ENCODE data around the gene TRIM46. TPM values are rescaled to one million over a fixed set of nuclear protein-coding genes. Genes with fewer than 3 reads are reported as not detected.

The TRIM46 gene
- total and polyA plus RNA-seq, 2 of the 13 experiments (the other 11 are each of a cell fraction or from before 2014, with no cell fraction given) = 0.04 to 0.09 TPM

DNA sequence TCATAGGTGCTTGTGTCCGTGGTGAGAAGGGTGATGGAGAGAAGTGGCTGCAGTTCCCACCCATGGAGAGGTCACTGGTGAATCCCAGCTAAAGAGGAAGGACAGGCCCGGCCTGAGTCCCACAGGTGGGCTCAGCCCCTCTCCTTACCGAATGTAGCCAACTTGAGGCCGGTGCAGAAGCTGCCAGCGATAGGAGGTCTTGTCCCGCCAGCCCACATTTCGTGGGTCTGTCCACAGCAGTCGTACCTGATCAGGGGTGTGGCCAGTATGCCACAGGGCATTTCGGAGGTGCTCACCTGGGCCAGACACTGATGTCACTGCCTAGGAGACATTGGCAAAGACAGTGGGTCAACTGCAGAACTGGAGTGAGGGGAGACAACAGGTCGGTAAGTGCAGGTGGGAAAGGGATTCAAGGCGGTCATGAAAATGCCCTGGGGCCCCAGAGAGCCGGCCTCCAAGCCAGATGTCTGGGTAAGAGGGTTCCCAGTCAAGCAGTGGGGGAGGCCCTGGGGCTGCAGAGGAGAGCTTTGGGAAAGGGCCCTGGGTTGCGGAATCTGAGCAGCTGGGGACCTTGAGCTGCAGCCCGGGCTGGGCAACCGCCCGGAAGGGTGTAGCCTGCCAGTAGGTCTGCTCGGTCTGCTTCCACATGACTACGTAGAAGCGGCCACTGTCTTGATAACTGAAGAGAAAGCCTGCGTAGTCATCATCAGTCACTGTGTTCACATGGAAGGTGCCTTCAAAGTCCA lies 23.4 kb downstream of the TRIM46 start (continued):
- TF ChIP-seq ZFP91 (CRISPR knock-in tag; IDR thresholded peaks at IDR 0.05; ENCODE audit: borderline replicate concordance) = no peak
- TF ChIP-seq ZNF30 (CRISPR knock-in tag; IDR thresholded peaks at IDR 0.05) = no peak
- no peak for TF ChIP-seq ZNF431 (CRISPR knock-in tag; IDR thresholded peaks at IDR 0.05; ENCODE audit: borderline replicate concordance, low read depth)
- TF ChIP-seq ZNF672 (CRISPR knock-in tag; IDR thresholded peaks at IDR 0.05) = no peak
- no peak for TF ChIP-seq ZNF772 (CRISPR knock-in tag; IDR thresholded peaks at IDR 0.05)
- no peak for TF ChIP-seq CREBL2 (CRISPR knock-in tag; IDR thresholded peaks at IDR 0.05; ENCODE audit: borderline replicate concordance)
- no peak for TF ChIP-seq PHF20 (CRISPR knock-in tag; IDR thresholded peaks at IDR 0.05)
- no peak for TF ChIP-seq ZNF549 (CRISPR knock-in tag; IDR thresholded peaks at IDR 0.05)

- ATAC-seq (no peak), DNase-seq (ENCODE audit: low spot score) (no peak), FAIRE-seq (no peak)
- no peak overlapping the region for H3K4me3 ChIP-seq (replicated peaks in 1 of 3; ENCODE audit: insufficient read depth in 1 of 3, low read depth in 2 of 3, low read length in 3 of 3)
- no peak overlapping the region for H3K9ac ChIP-seq (ENCODE audit: insufficient read depth, low read depth, low read length)
- no peak overlapping the region for H3K4me2 ChIP-seq (ENCODE audit: low read depth, low read length)
- peaks cover 0 to 55% of the 10 kb centered on the region in 2 experiments; a peak in 4 of 5 replicates for H3K27me3 ChIP-seq (ENCODE audit: control insufficient read depth in 1 of 2, insufficient read depth in 2 of 2, low read length in 2 of 2)
- H3K27ac ChIP-seq (ENCODE audit: extremely low read length, insufficient read depth, low read length) = no peak overlapping the region
- no peak overlapping the region for H2AFZ ChIP-seq (ENCODE audit: low read length)
- 57% methylated on average over 9 of the region's 15 CpGs for WGBS (ENCODE audit: low lambda C conversion rate)
- intact Hi-C loops (cut with micrococcal nuclease; ENCODE audit: unreplicated experiment) (no loop called here), in situ Hi-C loops (cut with HindIII; ENCODE audit: extremely low pct_ligation_motif_present, low pct_unique_long_range_greater_than_20kb) (no loop called here)
- CTCF ChIA-PET (ENCODE audit: low intra/inter-chr PET ratio, low total read pairs) = no interaction called here
- H3K36me3 ChIP-seq (replicated peaks in 1 of 2; ENCODE audit: control insufficient read depth in 1 of 2, insufficient read depth in 2 of 2, low read length in 2 of 2) = no peaks in the 10 kb centered on the region
- BruUV-seq (replicated peaks) = no TSS peak
- H3K4me1 ChIP-seq (ENCODE audit: insufficient read depth, low read length) = peaks cover 25% of the 10 kb centered on the region
- H3K79me2 ChIP-seq (ENCODE audit: insufficient read depth, low read length) = no peaks in the 10 kb centered on the region
- no peaks in the 10 kb centered on the region for H4K20me1 ChIP-seq (ENCODE audit: insufficient read depth, low read length)
- H3K9me3 ChIP-seq (ENCODE audit: low read length) = no peaks in the 10 kb centered on the region
- POLR2A ChIA-PET = no interaction called here
- TF ChIP-seq ZNF562 (CRISPR knock-in tag; IDR thresholded peaks at IDR 0.05; ENCODE audit: borderline replicate concordance) = no peak
- TF ChIP-seq ZNF530 (CRISPR knock-in tag; IDR thresholded peaks at IDR 0.05; ENCODE audit: low read depth) = no peak
- no peak for TF ChIP-seq ZSCAN21 (CRISPR knock-in tag; IDR thresholded peaks at IDR 0.05; ENCODE audit: borderline replicate concordance)
- no peak for TF ChIP-seq HNF1B (CRISPR knock-in tag; IDR thresholded peaks at IDR 0.05)
- TF ChIP-seq NR0B2 (CRISPR knock-in tag; IDR thresholded peaks at IDR 0.05) = no peak
- TF ChIP-seq, protein P1, sequence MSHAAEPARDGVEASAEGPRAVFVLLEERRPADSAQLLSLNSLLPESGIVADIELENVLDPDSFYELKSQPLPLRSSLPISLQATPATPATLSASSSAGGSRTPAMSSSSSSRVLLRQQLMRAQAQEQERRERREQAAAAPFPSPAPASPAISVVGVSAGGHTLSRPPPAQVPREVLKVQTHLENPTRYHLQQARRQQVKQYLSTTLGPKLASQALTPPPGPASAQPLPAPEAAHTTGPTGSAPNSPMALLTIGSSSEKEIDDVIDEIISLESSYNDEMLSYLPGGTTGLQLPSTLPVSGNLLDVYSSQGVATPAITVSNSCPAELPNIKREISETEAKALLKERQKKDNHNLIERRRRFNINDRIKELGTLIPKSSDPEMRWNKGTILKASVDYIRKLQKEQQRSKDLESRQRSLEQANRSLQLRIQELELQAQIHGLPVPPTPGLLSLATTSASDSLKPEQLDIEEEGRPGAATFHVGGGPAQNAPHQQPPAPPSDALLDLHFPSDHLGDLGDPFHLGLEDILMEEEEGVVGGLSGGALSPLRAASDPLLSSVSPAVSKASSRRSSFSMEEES (CRISPR knock-in tag; IDR thresholded peaks at IDR 0.05) = no peak
- no peak for TF ChIP-seq ATF7 (IDR thresholded peaks at IDR 0.05)
- TF ChIP-seq ATF7 (CRISPR knock-in tag; IDR thresholded peaks at IDR 0.05) = no peak
- no peak for TF ChIP-seq ELF3 (CRISPR knock-in tag; IDR thresholded peaks at IDR 0.05)
- no peak for TF ChIP-seq GATAD2A (CRISPR knock-in tag; IDR thresholded peaks at IDR 0.05)
Observed at GRCh38 chr1:155197901-155198546, 24.4 kb downstream of the TRIM46 start.
